HG02588 (cell line): ENCODE data around the gene PITX1.

Experiments used
- ATAC-seq: cut with Tn5 transposase; IDR thresholded peaks from one replicate; pipeline ENCODE4 v1.9.1; 2021; ENCODE audit warnings: mild to moderate bottlenecking, moderate library complexity; ENCODE audit not compliant: unreplicated experiment

Gene PITX1

DNA sequence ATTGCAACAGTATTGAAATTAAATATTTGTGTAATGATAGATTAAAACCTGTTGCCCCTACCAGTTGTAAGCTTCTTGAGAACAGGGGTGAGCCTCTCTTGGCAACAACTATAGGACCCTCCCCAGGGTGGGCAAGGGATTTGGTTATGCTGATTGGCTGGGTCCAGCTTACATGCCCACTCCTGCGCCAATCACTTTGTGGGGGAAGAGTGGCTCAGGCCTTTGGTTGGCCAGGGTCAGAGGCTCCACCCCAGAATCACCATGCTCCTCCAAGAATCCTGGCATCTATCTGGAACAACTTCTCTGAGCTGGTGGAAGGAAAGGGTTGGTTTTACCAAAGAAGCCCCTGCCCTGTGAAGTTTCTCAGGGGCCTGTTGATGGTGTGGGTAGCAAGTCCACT lies 8.6 kb upstream of the PITX1 start:
- no peak for ATAC-seq

DNA sequence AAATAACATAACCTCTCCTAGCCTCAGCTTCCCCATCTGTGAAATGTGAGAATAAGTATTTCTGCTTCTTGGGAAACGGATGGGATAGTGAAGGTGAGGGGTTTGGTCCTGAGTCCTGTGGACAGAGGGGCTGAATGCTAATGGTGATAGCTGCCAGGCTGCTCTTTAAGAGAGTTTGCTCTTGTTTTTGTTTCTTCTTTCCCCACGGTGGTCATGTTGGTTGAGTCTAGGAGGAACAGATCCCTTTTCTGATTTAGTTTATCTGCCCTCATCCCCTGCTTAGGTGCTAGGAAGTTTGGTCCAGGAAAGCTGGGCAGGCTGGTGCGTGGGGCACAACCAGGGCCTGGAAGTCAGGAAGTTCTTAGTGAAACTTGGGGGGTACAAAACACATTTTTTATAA lies 7.7 kb upstream of the PITX1 start:
- ATAC-seq, result no peak

DNA sequence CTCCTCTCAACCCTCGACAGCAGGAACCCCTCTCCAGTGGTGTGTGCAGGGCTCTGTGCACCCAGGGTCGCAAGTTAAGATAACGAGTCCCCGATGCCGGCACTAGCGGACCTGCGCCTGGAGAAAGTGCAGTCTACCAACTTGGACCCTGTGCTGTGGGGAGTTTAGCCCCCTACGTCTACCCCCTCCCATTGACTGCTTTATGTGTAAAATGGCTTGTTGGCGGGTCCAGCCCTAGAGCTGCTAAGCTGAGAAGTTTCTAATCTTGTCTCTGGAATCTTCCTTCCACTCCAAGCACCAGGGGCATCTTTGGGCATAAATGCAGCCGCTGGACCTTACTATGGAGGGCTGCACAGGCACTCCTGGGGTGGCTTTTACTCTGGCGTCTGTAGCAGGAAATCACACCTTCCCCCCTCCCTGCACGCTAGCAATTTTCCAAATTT lies 7.1 kb upstream of the PITX1 start:
- ATAC-seq, result no peak

DNA sequence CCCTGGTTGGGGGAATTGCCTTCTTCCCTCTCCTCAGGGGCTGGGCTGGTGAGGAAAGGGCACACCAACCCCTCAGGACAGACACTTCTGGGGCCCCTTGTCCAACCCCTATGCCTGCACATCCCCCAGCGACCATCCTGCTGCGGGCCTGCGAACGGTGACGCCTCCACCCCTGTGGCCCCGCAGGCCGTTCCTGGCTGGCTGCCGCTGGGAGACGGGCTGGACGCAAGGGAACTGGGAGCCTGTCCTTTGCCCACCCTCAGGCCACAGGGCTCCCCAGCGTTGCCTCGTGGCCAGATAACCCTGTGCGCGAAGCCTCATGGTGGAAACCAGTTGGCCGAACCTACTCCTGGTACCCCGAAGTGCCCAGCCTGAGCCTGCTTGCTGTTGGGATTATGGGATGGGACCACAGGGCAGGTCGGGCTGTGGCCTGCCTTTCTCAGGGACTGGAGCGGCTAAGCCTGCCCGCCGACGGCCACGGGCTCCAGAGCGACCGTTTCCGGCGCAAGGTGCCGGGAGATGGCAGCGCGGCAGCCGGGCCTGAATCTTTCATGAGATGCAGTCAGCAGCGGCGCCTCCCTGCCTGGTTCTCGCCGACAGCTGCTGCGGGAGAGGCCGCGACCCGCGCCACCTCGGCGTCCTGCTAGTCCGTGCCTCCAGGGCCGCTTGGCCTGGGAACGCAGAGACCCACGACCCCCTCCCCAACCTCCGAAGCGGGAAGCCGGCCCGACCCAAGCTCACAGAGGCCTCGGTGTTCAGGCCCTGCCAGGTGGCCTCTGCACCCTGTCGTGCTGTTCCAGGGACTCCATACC lies 6.5 kb upstream of the PITX1 start:
- no peak for ATAC-seq

DNA sequence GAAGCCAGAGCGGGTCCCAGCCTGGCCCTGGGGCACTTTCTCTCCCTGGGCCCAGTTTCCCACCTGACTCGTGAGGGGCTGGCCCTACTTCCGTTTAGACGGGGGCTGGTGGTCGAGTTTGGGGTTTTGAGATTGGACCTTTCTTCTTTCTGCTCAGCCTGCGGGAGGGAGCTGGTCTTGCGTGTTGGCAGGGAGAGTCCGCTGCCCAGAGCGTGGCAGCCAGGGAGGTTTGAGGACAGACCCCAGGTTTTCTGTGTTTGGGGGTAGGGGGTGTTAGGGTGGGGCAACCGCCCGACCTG lies 6.0 kb upstream of the PITX1 start:
- ATAC-seq, result no peak

DNA sequence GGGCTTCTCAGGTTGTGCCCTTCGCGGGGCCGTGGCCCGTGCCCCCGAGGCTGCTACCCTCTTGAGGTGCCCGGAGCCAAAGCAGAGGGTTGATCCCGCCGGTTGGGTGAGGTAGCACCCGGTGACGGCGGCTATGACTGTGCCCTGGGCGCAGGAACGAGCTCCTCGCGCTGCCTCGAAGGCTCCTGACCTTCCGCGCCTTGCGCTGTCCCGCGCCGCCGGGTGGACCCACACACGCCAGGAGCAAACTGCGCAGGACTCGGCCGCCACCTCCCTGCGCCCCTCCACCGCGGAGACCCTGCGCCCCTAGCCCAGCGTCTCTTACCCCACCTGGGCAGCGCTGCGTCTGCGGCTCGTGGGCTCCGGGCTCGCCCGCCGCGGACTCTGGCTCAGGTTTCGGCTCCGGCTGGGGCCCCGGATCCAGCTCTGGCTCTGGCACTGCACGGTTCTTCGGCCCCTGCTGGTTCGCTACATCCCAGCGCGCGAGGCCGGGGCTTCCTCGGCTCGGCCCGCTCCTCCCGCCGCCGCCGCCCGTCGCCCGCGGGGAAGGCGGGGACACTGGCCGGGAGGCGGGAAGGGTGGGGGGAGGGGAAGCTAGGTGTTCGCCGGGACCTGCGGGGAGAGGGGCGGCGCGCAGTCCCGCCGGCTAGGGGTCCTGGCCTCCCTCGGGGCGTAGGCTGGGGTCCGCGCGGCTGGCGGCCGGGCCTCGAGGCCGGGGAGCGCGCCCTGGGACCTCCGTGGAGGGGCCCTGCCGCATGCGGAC lies 5.4 kb upstream of the PITX1 start:
- ATAC-seq, result no peak

DNA sequence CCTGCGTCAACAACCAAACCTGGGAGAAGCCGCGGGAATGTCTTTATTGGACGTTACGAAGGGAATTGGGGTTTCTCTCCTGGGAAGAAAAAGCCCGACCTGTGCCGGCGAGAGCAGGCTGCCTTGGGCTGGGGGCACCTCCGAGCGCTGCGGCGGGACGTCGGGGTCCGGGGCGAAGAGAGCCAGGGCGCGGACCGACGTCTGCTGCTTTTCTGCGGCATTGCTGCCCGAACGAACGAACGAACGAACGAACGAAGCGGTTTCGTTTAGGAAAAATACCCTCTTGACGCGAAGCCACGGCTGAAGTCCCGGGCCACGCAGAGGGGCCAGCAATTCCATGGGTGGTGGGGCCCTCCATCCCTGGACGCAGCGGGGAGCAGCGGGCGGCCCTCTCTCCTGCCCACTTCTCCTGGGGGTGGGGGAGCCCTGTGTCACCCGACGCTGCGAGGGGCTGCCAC lies 4.8 kb upstream of the PITX1 start:
- ATAC-seq, result no peak

DNA sequence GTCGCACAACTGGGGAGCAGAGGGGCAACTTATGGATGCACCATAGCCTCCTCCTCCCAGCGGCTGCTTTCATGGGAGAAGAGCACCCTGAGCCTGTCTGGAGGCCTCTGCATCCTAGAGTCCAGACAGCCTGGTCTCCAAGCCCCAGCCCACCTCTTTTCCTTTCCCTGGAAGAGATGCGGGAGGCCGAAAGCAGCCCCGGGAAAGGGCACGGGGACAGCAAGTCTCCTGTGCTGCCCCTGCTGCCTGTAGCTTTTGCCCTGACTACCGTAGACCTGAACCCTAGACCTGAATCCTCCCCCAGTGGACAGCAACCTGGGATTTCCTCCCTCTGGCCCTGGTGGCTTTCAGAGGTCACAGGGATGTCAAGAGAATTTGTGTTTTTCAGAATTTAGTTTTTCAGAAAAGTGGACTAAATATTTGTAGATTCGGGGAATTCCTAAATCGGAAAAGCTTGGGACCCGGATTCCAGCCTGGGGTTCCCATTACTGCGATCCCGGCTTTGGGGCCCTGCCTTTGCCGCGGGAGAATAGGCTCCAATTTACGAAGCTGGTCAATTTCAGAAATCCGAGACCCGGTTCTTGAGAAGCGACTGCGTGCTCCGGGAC lies 4.3 kb upstream of the PITX1 start:
- no peak for ATAC-seq

DNA sequence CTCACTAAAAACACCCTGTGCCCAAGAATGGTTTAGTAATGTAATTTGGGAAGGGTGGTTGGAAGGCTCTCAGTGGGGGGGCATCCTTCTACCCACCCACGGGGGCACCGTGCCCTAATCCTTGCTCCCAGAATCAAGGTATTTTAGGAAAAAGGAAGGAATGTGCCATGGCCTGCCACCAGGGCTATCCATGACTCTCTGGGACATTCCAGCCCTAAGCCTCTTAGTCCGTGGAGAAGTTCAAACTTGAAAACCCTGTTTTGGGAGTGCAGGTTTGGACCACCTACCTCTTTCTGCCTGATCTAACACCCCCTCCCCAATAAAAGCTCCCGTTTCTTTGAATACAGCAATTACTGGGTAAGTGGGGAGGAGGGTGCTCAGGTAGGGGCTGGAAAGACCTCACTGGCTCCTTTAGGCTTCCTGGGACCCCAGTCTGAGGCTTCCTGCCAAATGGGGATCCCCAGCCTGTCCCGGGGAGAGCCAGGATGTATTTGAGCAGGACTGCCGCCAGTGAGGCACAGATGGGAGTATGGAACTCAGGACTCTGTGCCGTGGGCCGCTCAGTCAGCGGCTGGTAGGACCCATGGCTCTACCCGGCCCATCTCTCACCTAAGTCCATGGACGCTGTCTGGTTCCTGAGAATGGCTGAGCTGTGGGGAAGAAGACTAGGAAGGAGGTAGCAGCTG lies 3.6 kb upstream of the PITX1 start:
- no peak for ATAC-seq

DNA sequence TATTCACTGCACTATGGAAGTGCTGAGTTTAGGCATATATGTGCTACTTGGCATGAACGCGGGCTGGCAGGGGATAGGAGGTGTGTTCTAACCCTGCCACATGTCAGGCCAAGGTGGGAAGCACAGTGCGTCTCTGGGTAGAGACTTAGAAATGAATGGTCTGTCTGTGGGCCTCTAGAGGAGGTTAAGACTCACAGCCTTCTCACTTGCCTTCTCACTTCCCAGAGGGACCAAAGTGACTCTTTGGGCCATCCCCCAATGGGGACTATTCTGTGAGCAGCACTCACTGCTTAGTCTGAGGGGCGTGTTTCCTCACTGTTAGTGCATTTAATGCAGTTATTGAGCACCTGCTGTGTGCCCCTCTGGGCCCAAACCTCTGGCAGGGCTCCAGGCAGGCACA lies 2.4 kb upstream of the PITX1 start:
- no peak for ATAC-seq

DNA sequence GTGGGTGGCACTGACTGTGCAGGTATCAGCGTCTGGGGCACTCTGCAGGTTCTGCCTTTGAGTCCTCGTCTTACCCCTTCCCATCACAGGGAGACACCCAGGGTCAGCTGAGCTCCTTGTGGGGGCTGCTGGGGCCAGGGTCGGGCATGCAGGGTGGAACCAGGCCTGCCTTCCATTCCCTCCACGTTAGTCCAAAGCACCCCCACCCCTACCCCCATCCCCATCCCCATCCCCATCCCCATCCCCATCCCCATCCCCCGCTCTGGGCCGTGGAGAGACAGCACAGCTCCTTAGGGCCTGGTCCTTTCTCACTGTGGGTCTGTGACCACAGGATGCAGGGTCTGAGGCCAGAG lies 1.6 kb upstream of the PITX1 start:
- no peak for ATAC-seq

DNA sequence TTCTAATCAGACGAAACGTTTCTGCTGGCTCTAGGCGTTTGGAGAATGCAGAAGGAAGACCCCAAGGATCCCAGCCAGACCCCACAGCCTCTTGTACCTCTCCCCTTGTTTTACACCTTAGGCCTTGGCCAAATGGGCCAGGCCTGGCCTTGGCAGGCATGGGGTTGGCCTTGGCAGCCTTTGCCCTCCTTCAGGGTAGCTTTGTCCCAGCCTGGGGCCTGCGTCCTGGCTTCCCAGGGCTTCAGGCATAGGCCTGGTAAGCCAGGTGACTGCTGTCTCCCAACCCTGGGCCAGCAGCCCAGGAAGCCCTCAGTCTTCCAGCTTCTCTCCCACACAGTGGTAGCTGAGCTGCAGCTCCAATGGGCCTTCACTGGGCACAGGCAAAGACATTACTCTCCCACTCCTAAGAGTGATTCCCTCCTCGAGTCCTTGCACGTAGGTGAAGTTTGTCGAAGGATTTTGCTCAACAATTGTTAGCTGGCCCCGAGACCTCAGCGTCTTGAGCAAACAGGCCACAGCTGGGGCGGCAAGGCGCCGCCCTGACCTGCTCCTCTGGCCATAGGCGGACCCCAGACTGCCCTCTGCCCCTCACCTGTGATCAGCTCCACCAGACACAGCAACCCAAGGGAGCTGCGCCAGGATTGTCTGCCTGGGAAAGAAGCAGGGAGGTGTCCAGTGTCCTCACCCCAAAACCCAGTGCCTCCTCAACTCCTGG lies 1.1 kb upstream of the PITX1 start:
- no peak for ATAC-seq

DNA sequence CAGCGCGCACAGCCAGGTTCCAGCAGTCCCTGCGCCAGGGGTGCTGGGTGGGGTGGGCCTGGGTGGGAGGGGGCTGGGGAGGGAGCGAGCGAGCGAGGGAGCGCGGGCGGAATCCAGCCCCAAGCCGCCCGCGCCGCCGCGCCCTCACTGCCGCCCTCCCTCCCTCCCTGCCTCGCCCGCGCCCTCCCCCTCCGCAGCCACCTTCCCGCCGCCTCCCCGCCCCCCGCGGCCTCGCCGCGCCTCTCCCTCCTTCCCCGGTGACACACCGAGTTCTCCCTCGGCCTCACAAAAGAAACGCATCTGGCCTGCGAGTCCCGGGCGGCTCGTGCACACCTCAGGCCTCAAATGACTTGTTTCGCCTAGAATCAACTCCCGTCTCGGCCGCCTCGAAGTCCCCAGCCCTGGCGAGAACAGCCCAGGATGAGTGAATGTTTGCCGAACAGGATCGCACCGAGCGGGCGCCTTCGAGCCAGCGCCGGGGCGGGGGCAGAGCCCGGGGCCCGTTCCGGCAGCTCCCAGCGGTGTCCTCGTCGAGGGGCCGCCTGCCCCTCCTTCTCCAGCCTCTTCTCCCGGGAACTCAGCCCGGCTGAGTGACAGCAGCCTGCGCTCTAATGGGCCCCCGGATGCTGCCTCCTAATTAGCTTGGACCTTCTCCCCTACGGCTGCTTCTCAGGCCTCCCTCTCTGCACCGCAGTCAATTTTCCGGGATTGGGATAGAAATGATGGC lies 371 bp upstream of the PITX1 start:
- no peak for ATAC-seq

DNA sequence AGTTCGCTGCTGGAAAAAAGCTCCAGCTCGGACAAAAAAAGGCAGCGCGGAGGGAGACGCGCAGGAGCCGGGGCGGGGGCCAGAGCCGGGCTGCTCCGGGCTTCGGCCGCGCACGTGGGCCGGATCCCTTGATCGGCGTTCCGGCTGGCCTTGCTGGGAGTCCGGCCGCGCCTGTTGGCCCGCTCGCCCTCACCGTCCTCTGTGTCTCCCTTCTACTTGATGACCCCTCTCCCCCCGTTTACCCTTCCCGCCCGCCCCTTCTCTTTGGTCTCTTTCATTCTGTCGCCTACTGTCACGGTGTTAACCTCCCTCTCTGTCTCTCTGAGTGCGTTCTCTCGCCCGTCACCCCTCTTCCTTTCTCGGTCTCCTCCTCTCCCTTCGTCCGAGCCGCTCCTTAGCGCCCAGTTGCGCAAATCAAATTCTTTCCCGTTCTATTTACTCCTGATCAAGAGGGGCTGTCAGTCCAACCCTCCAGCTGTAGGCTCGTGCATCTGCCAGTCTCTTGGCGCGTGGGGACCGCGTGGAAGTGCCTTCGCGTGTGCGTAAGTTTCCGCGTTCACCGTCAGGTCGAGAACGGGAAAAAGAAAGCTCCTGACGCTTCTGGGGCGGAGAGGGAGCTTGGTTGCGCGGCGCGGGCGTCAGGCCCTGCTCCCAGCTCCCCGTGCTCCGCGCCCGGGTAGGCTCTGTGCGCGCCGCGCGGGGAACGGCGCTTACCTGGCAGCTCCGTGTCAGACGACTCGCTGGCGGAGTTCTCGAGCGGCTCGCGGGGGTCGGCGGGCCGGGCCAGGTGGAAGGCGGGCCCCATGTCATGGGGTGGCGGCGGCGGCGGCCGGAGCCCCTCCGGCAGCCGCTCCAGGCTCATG lies 798 bp downstream of the PITX1 start:
- no peak for ATAC-seq

DNA sequence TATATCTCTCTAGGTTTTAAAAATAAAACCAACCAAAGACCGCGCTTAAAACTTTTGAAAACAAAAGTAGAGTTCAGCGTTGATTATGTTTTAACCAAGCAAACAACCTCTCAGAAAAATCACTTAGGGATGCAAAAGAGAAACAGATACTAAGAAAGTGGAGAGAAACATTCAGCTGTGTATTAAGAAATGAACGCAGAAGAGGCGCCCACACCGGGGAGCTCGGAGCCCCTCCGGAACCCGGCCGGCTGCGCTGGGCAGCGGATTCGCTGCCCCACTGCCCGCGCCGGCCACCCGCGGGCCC lies 1.4 kb downstream of the PITX1 start:
- no peak for ATAC-seq

DNA sequence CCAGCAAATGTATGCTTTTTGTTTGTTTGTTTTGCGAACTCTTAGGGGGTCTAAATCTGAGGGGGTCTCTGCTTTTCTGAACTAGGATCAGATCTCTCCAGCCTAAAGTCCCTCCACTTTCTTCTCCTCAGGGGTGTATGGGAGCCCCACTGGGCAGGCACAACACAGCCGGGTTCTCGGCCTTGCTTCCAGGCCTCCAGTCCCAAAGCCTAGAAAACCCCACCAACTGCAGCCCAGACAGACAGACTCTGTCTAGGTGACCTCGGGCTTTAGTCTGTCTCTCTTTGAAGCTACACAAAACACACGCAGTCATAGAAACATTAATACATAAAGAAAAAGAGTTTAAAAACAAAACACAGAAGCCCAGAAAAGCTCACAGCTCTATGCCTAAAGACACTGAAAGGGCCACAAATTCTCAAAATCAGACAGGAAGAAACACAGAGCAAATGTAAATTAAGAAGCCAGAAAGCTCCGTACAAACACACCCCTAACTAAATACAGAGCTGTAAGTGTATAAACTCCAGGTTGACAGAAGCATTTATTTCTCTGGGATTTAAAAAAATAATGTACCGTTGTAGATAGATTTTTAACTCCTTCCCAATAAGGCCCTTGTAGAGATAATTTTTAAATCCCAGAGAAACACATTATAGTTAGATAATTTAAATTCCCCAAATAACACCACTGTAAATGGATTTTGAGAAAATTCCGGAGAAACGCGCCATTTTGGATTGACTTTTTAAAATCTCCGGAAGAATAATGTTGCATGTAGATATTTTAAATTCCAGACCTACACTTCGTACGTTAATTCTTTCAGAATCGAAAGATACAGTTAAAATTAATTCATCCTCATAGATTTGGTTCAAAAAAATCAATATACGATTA lies 2.0 kb downstream of the PITX1 start:
- ATAC-seq, result no peak

DNA sequence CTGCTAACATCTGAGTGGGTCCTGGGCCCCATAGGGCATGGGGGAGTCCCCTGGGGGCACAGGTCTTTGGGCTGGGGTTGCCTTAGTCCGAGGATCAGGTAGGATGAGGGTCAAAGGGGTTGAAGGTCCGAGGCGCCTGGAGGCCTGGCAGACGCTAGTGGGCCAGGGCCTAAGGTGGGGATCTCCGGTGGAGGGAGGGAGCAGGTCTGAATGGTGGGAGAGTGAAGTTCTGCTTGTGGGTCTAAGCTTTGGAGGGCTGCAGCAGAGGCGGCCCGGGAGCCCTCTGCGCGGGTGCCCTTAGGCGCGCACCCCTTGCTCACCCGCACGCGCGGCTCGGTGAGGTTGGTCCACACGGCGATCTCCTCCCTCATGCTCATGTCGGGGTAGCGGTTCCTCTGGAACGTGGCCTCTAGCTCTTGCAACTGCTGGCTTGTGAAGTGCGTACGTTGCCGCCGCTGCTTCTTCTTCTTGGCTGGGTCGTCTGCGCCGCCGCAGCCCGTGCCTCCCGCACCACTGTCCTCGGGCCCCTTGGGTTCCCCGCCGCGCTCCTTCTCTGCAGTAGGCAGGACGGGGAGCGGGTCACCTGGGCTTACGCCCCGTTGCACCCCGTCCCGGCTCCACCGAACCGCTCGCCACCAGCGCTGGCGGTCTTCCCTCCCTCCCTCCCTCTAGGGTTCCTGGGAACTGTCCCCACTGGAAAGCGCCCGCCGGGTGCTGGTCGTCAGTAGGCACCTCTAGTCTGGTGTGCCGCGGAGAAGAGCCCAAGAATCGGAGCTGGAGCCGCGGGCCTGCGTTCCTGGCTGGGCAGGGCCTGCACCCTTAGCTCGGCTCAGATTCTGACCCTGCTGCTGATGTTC lies 2.8 kb downstream of the PITX1 start:
- no peak for ATAC-seq
